Tibial artery (tissue), 4 donors: ENCODE data around the gene ENHO.

Source experiments
- DNase-seq, 2 donors: peaks; one replicate each; pipeline ENCODE4 v3.0.0-alpha.2; 2019
- H3K27ac ChIP-seq, 2 donors: fragments of 200-600 bp; sonication (generic) in 1 of 2; 1 replicate in 1 of 2; 2 replicates in 1 of 2; pipeline ENCODE4 v1.5.1; 2018 to 2019; ENCODE audit warnings: mild to moderate bottlenecking in 1 of 2
- H3K27me3 ChIP-seq, 2 donors: fragments of 200-600 bp; sonication (generic) in 1 of 2; one replicate each; pipeline versions ENCODE4 v1.5.1 to v1.6.0; 2016 to 2019
- H3K36me3 ChIP-seq, 3 donors: fragments of 200-600 bp; sonication (generic) in 2 of 3; one replicate each; pipeline ENCODE4 v1.5.1; 2016 to 2019; ENCODE audit warnings: mild to moderate bottlenecking in 2 of 3
- H3K4me1 ChIP-seq, 4 donors: fragments of 200-600 bp; sonication (generic) in 2 of 4; 1 replicate in 3 of 4; 2 replicates in 1 of 4; pipeline ENCODE4 v1.5.1; 2016 to 2019
- H3K4me3 ChIP-seq, 2 donors: fragments of 200-600 bp; sonication (generic) in 1 of 2; 1 replicate in 1 of 2; 2 replicates in 1 of 2; pipeline ENCODE4 v1.5.1; 2018 to 2019; ENCODE audit warnings: mild to moderate bottlenecking in 2 of 2
- H3K9me3 ChIP-seq, 3 donors: fragments of 200-600 bp; sonication (generic) in 1 of 3; one replicate each; pipeline ENCODE4 v1.5.1; 2016 to 2019
- CTCF ChIP-seq, 2 experiments: fragments of 200-600 bp in 1 of 2; fragments of 450-650 bp in 1 of 2; IDR thresholded peaks; one replicate each; pipeline ENCODE4 v1.5.1; 2017 to 2019; ENCODE audit warnings: antibody characterized with exemption in 2 of 2, mild to moderate bottlenecking in 1 of 2, moderate library complexity in 1 of 2
- intact Hi-C: fragments of 100-400 bp; cut with DNase I; formaldehyde crosslinking; loops from one replicate; pipeline ENCODE4 v1.15.0; 2023; ENCODE audit warnings: low total_unique reads

Gene ENHO

GRCh38 chr9:34555002-34555348, 32.2 kb upstream of the ENHO start:
- no peaks in the 10 kb centered on the region for H3K36me3 ChIP-seq
- peaks cover 0 to 62% of the 10 kb centered on the region in 2 donors for H3K27me3 ChIP-seq

GRCh38 chr9:34554211-34555001, 31.6 kb upstream of the ENHO start:
- TF ChIP-seq CTCF (IDR thresholded peaks at IDR 0.05): no peak
- Histone ChIP-seq H3K27ac (no peak overlapping the region), H3K36me3 (no peaks in the 10 kb centered on the region), H3K4me1 (peaks cover 0 to 3% (median under 1%) of the 10 kb centered on the region in 4 donors), H3K4me3 (no peak overlapping the region), H3K9me3 (no peaks in the 10 kb centered on the region), H3K27me3 (peaks cover 0 to 56% of the 10 kb centered on the region in 2 donors)
- peak in 1 of 2 donors; percentile 32 for DNase-seq
- intact Hi-C loops: no loop called here

More at GRCh38 chr9:34555002-34555348, 32.2 kb upstream of the ENHO start:
- peak in 1 of 2 donors; percentile 49 for DNase-seq
- intact Hi-C loops: no loop called here
- H3K4me1 ChIP-seq: peaks cover 0 to 8% (median 3%) of the 10 kb centered on the region in 4 donors
- no peaks in the 10 kb centered on the region for H3K9me3 ChIP-seq
- H3K4me3 ChIP-seq: no peak overlapping the region
- no peak overlapping the region for H3K27ac ChIP-seq
- no peak for TF ChIP-seq CTCF (IDR thresholded peaks at IDR 0.05)

GRCh38 chr9:34553511-34554021, 30.8 kb upstream of the ENHO start:
- H3K27ac ChIP-seq: no peak overlapping the region
- no peaks in the 10 kb centered on the region for H3K4me1 ChIP-seq
- no peak overlapping the region for H3K4me3 ChIP-seq
- no peak for TF ChIP-seq CTCF (IDR thresholded peaks at IDR 0.05)
- no peaks in the 10 kb centered on the region for H3K36me3 ChIP-seq
- H3K9me3 ChIP-seq: no peaks in the 10 kb centered on the region
- peaks cover 0 to 48% of the 10 kb centered on the region in 2 donors for H3K27me3 ChIP-seq
- peak in 1 of 2 donors; percentile 60 for DNase-seq
- intact Hi-C loops: no loop called here

GRCh38 chr9:34552986-34553385, 30.2 kb upstream of the ENHO start:
- intact Hi-C loops: no loop called here
- no peak for TF ChIP-seq CTCF (IDR thresholded peaks at IDR 0.05)
- Histone ChIP-seq H3K27ac (no peak overlapping the region), H3K27me3 (peaks cover 0 to 43% of the 10 kb centered on the region in 2 donors), H3K4me1 (no peaks in the 10 kb centered on the region), H3K36me3 (no peaks in the 10 kb centered on the region), H3K9me3 (no peaks in the 10 kb centered on the region), H3K4me3 (no peak overlapping the region)
- peak in 1 of 2 donors; percentile 43 for DNase-seq

- Histone ChIP-seq H3K4me3 (no peak overlapping the region), H3K27ac (no peak overlapping the region), H3K27me3 (peaks cover 0 to 43% of the 10 kb centered on the region in 2 donors), H3K36me3 (no peaks in the 10 kb centered on the region), H3K9me3 (no peaks in the 10 kb centered on the region), H3K4me1 (no peaks in the 10 kb centered on the region)
- intact Hi-C loops: no loop called here
- peak in 1 of 2 donors; percentile 34 for DNase-seq
- no peak for TF ChIP-seq CTCF (IDR thresholded peaks at IDR 0.05)
Measured at GRCh38 chr9:34552606-34552981, 29.8 kb upstream of the ENHO start.
